ENCODE results near the gene PCDHGC5. TPM values are rescaled to one million over a fixed set of nuclear protein-coding genes. Genes with fewer than 3 reads are reported as not detected.

Gene PCDHGC5
- total and polyA plus RNA-seq, 9 of the 15 experiments (the other 6 are each of a cell fraction or from before 2014, with no cell fraction given): not detected

GRCh38 chr5:141441571-141442170, 47.2 kb upstream of the PCDHGC5 start:
- Histone ChIP-seq H3K79me2 (ENCODE audit: control insufficient read depth, insufficient read depth, low read length) (no peaks in the 10 kb centered on the region), H3K27me3 (ENCODE audit: control insufficient read depth in 2 of 2, insufficient read depth in 2 of 2, low read length in 2 of 2) (peaks cover 0 to 16% of the 10 kb centered on the region in 2 experiments; a peak in 2 of 5 replicates), H3K9me1 (ENCODE audit: control insufficient read depth, insufficient read depth, low read length) (no peaks in the 10 kb centered on the region), H3K9ac (ENCODE audit: insufficient read depth in 1 of 2, low read depth in 2 of 2, low read length in 2 of 2) (no peak overlapping the region), H3K36me3 (ENCODE audit: control insufficient read depth, insufficient read depth, low read length) (no peaks in the 10 kb centered on the region), H3K4me1 (replicated peaks in 1 of 2; ENCODE audit: control insufficient read depth in 2 of 2, insufficient read depth in 2 of 2, low read length in 2 of 2) (peaks cover 0 to 6% of the 10 kb centered on the region in 2 experiments; a peak in 1 of 5 replicates), H3K4me2 (ENCODE audit: insufficient read depth, low read length) (no peak overlapping the region), H3K4me3 (no peak overlapping the region), H2AFZ (ENCODE audit: low read depth, low read length) (no peak overlapping the region), H4K20me1 (replicated peaks; ENCODE audit: control insufficient read depth, insufficient read depth, low read length) (no peaks in the 10 kb centered on the region), H3K9me3 (replicated peaks; ENCODE audit: control insufficient read depth, insufficient read depth, low read depth, low read length) (no peaks in the 10 kb centered on the region), H3K27ac (ENCODE audit: extremely low read depth, low read depth, low read length) (no peak overlapping the region)
- intact Hi-C loops (cut with micrococcal nuclease): no loop called here
- ATAC-seq (no peak), DNase-seq (ENCODE audit: extremely low read depth in 1 of 4, low spot score in 3 of 4) (no peak), FAIRE-seq (no peak)
- in situ Hi-C loops (cut with MboI): no loop called here
- WGBS (ENCODE audit: insufficient coverage, low coverage, missing lambda C conversion rate): 17% methylated on average over 45 of the region's 50 CpGs
- POLR2A ChIA-PET: interaction anchor here (0.6 to 1.3 kb wide), 3 partner anchors 34 to 687 kb away, joined by 3 read pairs; partner anchors contain the start of gene PCDHGC5
- CTCF ChIA-PET (ENCODE audit: low intra/inter-chr PET ratio): no interaction called here
- BruUV-seq (replicated peaks): no TSS peak
- no peak for TF ChIP-seq NR3C1 (CRISPR knock-in tag; IDR thresholded peaks at IDR 0.05)
- 0 out of 2 replicates have a peak, but pooled peaks have one; percentile 19 for TF ChIP-seq L3MBTL2 (IDR thresholded peaks at IDR 0.05)

GRCh38 chr5:141465351-141465750, 23.5 kb upstream of the PCDHGC5 start:
- Histone ChIP-seq H3K4me2 (ENCODE audit: insufficient read depth, low read length) (no peak overlapping the region), H3K9me1 (ENCODE audit: control insufficient read depth, insufficient read depth, low read length) (no peaks in the 10 kb centered on the region), H3K27me3 (ENCODE audit: control insufficient read depth in 2 of 2, insufficient read depth in 2 of 2, low read length in 2 of 2) (no peaks in the 10 kb centered on the region), H3K9ac (ENCODE audit: insufficient read depth in 1 of 2, low read depth in 2 of 2, low read length in 2 of 2) (no peak overlapping the region), H4K20me1 (replicated peaks; ENCODE audit: control insufficient read depth, insufficient read depth, low read length) (no peaks in the 10 kb centered on the region), H3K36me3 (ENCODE audit: control insufficient read depth, insufficient read depth, low read length) (no peaks in the 10 kb centered on the region), H3K79me2 (ENCODE audit: control insufficient read depth, insufficient read depth, low read length) (no peaks in the 10 kb centered on the region), H3K27ac (ENCODE audit: extremely low read depth, low read depth, low read length) (no peak overlapping the region), H2AFZ (ENCODE audit: low read depth, low read length) (no peak overlapping the region), H3K9me3 (replicated peaks; ENCODE audit: control insufficient read depth, insufficient read depth, low read depth, low read length) (no peaks in the 10 kb centered on the region), H3K4me1 (replicated peaks in 1 of 2; ENCODE audit: control insufficient read depth in 2 of 2, insufficient read depth in 2 of 2, low read length in 2 of 2) (no peaks in the 10 kb centered on the region), H3K4me3 (no peak overlapping the region)
- 2% methylated on average over 3 of the region's 3 CpGs for WGBS (ENCODE audit: insufficient coverage, low coverage, missing lambda C conversion rate)
- BruUV-seq (replicated peaks): no TSS peak
- ChIA-PET POLR2A (no interaction called here), CTCF (ENCODE audit: low intra/inter-chr PET ratio) (no interaction called here)
- no peak for FAIRE-seq
- in situ Hi-C loops (cut with MboI) (no loop called here), intact Hi-C loops (cut with micrococcal nuclease) (no loop called here)
- no peak for ATAC-seq
- no peak for DNase-seq (ENCODE audit: extremely low read depth in 1 of 4, low spot score in 3 of 4)
- TF ChIP-seq AFF4 (CRISPR knock-in tag; IDR thresholded peaks at IDR 0.05): no peak
- no peak for TF ChIP-seq MCM5 (IDR thresholded peaks at IDR 0.05; ENCODE audit: low read depth)
- no peak for TF ChIP-seq TEAD2 (tag; IDR thresholded peaks at IDR 0.05)
- no peak for TF ChIP-seq ZZZ3 (IDR thresholded peaks at IDR 0.05)
- TF ChIP-seq THAP12 (CRISPR knock-in tag; IDR thresholded peaks at IDR 0.05): no peak
- TF ChIP-seq ZKSCAN1 (IDR thresholded peaks at IDR 0.05; ENCODE audit: low read depth, low read length): no peak
- no peak for TF ChIP-seq IRF9 (tag; IDR thresholded peaks at IDR 0.05)

Measured in K562 (cell line).